NCI-H526 (cell line): ENCODE results near the gene NR2F1-AS1.

Experiments used
- DNase-seq, 2 experiments: peaks; one replicate each; lab custom pipeline; 2025; lab: John Stamatoyannopoulos, UW

The NR2F1-AS1 gene

DNA sequence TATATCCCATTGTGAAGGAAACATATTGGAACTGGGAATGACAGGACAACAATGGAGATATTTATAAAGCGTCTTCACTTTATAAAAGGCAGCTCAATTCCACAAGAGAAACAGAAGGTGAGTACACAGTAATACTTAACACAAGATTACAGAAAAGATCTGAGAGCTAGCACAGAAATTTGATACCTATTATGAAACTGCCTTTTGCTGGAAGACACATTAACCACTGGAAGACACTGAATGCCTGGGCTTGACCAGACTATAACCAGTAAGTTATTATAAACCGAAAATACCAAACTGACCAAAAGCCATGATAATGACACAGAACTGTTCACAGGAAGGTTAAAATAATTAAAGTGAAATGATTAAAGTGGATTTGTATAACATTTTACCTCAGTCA, 195.4 kb downstream of the NR2F1-AS1 start:
- DNase-seq: no peak

DNA sequence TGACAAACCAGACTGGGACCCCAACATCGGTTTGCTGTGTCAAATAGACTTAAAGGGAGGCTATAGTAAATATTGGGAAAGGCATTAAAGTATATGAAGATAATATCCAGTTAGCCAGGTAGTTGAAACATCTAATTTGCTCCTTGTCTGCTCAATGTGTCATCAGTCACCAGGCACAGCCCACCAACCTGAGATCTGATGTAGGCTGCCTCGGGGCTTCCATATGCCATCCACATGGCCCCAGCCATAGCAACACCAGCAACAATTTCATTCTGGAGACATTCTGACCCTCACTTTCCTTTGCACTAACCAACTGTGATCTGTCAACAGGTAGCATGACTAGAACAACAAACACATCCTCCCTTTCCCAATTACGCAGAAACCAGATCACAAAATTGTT, 196.0 kb downstream of the NR2F1-AS1 start:
- no peak for DNase-seq

DNA sequence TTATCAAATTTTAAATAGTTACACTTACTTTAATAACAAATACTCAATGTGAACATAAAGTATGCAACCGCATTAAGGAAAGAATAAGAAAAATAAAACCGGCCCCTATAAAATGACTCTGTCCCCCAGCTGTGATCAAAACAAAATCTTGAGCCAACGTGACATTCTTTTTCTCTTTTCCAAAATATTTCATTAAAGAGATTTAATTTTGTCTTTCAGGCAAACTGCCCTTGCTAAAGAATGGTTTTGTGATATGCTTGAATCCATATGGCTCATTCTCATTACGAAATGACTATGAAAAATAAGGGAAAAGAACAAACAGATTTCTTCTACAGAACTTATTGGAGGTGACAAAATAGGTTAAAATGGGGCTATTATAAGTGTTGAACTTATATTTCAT, 197.0 kb downstream of the NR2F1-AS1 start:
- no peak for DNase-seq

DNA sequence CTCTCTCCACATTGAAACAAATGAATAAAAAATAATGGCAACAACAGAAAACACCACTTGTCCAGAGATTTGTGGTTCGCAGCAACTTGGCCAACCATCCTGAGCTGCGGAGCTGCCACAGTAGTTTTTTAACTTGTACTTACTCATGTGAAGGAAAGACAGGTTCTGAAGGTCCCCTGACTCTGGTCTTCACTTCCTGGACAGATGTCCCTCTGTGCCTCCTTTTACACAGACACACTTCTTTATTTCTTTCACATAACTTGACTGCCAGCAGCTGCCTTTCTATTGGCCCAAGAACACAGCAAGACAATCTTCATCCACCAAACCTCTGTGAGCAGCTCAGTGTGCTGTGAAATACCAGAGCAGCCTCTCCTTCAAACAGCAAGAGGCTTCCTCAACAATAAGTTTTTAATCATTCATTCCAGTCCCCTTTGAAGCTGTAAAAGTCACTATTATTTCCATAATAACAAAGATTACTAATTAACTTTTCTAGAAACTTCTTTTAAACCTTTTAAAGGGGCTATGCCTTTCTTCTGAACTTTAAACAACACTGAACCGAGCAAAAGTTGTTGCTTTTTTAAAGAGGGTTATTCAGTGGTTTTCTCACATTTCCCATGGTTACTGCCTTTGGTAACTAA, 198.7 kb downstream of the NR2F1-AS1 start:
- DNase-seq: no peak

DNA sequence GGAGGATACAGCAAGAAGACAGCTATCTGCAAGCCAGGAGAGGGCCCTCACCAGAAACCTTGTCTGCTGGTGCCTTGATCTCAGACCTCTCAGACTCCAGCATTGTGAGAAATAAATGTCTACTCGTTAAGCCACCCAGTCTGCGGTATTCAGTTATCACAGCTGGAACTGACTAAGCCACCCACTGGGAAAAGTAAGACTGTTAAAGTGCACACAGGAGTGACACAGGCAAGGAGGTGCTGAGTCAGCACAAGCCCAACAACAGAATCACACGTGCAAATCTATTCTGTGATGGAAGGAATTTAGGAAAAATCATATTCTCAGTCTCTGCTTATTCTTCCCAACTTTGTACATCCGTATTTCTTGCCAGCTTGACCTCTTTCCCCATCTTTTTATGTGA, 200.0 kb downstream of the NR2F1-AS1 start:
- no peak for DNase-seq

DNA sequence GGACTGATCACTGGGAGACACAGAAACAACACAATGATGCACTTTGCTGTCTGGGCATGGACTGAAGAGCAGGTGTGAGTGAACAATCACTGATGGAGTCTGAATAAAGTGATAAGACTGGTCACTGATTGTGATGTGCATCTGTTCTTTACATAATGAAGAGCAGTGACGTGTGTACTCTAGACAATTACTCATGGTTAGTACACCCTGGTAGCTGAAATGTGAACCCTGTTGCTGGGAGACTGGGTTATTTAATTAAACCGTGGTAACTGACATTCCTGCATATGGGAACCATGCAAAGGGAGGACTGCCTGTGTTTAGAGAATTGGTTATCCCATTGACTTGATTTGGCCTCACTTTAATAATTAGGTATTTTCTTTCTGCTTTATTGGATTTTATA, 202.9 kb downstream of the NR2F1-AS1 start:
- DNase-seq: peak in 1 of 2 experiments; percentile 3

DNA sequence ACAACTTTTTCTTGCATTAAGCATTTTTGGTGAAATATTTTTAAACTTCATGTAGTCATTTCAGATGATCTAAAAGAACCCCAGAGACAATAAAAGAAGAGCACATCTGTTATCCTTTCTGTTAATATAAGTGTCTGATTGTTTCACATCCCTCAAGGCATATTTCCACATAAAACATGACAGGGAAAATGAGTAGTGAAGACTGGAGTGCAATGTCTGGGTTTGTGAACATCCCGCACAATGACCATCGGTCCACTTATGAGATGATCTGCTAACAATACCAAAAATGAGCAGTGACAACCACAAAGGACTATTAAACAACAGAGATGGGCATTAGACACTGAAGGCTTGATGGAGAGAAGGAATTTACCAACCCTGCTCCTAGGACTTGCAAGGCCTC, 209.1 kb downstream of the NR2F1-AS1 start:
- DNase-seq: no peak

DNA sequence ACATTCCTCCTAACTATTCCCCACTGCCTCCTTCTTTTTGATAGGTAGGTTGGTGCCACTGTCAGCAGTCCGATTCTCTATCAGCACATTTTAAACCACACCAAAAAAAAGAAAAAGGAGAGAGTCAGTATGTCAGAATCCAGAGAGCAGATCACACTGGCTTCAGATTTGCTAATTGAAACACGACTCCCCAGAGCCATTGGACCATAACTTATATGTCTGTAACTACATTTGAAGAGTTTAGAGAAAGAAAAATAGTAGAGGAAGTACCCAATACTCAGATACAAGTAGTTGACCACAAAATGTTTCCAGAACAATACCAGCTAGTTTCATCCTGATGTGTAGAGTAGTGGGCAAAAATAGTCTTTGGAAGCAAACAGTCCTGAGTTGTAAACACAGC, 216.6 kb downstream of the NR2F1-AS1 start:
- DNase-seq: no peak

DNA sequence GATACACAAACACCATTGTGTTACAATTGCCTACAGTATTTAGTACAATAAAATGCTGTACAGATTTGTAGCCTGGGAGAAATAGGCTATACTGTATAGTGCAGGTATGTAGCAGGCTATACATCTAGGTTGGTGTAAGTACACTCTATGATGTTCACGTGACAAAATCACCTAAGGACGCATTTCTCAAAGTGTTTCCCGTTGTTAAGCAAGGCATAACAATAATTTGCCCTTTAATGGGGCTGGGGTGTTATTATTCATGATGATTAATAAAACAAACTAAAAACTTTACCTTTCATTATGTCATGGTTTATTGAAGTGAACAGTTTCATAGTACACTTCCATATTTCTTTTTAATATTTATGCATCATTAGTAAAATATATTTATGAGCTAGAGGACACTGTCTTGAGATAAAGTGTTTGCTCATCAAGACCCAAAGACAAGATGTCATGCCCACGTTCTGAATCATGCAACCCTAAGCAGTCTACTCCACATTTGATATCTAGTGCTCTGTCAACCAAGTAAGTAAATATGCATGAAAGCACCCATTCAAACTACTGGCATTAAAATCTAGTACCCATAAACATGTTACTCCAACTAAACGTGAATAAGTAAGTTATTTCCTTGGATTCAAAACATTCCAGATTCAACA, 220.5 kb downstream of the NR2F1-AS1 start:
- no peak for DNase-seq

DNA sequence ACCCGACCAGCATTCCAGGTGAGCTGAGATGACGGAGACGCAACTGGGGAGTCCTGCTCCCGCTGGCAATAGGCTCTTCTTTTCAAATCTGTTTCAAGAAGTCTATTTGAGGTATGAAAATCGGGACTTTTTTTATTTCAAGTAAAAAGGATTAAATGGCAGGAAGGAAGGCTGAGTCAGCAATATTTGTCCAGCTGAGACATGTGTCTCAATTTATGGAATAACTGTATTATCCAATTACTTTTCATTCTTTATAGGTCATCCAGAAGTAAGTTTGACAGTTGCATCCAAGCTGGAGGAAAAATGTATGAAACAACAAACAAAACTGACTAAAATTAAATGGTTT, 221.1 kb downstream of the NR2F1-AS1 start:
- DNase-seq: no peak
